Hematopoietic multipotent progenitor cell treated with erythropoietin and hydrocortisone succinate and interleukin-3 and kit ligand, for 15 days (in vitro differentiated cells): ENCODE results near the gene ZNF101.

Experiments
- DNase-seq: peaks from one replicate; pipeline ENCODE4 v3.0.0-alpha.2; 2015; ENCODE audit warnings: low spot score

ZNF101 gene

DNA sequence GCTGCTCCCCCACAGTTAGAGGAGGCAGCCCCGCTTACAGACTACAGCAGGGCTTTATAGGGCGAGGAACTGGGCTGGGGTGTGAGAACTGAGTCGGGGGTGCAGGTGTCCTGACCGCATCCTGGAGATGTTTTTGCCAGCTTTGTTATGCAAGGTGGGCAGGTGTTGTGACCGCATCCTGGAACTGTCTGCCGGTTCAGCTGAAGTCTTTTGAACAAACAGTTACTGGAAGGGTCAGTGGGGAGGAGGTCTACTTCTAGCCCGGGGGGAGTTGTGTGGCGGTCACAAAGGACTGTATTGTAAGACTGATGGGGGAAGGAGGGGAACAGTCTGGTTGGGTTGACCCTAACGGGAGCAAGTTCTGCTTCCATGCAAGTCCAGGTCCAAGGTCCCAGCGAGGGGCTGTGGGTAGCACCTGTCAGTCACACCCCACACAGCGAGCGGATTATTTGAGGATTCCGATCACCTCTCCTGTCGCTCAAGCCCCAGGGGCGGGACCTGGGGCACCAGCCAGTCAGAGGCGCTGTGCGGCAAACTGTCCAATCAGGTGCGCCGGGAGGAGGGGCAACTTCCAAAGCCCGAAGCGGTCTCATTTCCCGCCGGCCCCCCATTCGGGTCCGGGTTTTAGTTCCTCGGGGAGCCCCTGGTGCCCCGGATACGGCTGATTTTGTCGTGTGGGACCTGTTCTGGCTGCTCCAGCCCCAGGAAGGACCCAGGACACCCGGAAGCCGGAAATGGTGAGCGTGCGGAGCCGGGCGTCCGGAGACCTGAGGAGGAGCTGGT, at the start of gene ZNF101:
TSS of gene ZNF101 (plus strand) at position 610 of the 783 bp plus-strand sequence. CDS start at position 735, 125 bp downstream.
- DNase-seq: peak; percentile 90

DNA sequence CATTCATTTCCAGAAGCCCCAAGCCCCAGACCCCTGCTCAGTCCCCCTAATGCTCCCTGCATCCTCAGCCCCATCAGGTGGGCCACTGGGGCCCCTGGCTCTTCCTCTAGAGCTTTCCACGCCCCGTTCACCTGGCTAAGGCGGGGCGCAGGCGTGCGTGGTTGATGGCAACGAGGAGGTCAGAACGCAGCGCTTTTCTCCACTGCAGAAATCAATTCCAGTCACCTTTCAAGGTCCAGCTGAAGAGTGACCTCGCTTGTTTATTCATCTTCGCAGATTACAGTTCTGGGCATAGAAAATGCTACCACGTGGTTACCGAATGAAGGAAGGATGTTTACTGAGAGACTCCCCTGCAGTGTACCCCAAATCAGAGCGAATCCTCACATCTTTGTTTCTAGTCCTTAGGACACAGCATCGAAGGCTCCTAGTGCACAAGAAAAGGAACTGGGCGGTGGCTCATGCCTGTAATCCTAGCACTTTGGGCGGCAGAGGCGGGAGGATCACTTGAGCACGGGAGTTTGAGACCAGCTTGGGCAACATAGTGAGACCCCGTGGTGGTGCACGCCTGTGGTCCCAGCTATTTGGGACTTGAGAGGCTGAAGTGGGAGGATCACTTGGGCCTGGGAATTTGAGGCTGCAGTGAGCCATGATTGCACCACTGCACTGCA, 49.3 kb upstream of the ZNF101 start:
- DNase-seq: no peak

DNA sequence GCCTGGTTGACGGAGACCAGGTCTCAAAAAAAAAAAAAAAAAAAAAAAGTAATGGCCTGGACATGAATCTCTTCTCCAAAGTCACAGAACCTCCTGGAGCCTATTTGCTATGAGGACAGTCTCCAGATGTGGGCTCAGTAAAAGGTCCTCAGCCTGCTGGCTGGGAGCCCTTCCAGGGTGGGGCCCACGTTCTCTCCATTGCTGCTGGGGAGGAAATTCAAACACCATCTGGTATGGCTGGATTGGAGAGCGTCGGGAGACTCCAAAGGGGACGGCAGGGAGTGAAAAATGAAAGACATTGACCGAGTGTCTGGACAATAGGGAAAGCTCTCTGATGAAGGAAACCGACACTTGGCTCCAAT, 48.8 kb upstream of the ZNF101 start:
- no peak for DNase-seq

DNA sequence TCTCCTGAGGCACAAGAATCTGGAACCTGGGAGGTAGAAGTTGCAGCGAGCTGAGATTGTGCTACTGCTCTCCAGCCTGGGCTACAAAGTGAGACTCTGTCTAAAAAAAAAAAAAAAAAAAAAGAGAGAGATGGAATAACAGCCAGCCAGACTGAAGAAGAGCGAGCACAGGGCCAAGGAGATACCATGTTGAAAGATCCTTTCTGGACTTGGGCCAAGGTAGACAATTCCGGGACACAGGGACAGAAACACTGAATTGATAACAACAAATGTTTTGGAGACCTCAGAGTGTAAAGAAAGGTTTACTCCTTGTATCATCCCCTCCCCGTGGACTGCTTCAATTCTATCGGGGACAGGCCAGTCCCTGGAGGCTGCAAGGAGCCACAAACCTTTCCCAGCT, 45.3 kb upstream of the ZNF101 start:
- no peak for DNase-seq

DNA sequence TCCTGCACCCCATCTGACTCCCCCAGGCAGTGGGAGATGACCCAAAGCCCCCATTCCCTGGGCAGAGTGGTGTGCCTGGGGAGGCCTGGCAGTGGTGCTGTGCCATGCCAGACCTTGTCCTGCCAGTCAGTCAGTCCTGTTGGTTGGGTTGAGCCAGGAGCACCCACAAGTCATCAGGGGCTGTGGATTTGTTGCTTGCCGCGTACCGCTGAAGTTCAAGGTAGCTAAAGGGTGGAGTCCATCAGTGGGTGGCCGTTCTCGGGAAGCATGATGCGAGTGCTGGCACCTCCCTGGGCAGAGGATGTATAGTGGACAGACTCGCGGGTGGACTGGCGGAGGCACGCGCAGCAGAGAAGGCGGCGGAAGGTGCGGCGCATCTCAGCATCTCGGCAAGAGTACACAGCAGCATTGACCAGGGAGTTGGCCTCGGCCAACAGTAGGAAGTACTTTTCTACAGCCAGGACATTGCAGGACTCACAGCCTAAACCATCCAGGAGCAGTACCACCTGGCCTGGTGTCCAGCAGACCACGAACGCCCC, 44.5 kb upstream of the ZNF101 start:
- no peak for DNase-seq

DNA sequence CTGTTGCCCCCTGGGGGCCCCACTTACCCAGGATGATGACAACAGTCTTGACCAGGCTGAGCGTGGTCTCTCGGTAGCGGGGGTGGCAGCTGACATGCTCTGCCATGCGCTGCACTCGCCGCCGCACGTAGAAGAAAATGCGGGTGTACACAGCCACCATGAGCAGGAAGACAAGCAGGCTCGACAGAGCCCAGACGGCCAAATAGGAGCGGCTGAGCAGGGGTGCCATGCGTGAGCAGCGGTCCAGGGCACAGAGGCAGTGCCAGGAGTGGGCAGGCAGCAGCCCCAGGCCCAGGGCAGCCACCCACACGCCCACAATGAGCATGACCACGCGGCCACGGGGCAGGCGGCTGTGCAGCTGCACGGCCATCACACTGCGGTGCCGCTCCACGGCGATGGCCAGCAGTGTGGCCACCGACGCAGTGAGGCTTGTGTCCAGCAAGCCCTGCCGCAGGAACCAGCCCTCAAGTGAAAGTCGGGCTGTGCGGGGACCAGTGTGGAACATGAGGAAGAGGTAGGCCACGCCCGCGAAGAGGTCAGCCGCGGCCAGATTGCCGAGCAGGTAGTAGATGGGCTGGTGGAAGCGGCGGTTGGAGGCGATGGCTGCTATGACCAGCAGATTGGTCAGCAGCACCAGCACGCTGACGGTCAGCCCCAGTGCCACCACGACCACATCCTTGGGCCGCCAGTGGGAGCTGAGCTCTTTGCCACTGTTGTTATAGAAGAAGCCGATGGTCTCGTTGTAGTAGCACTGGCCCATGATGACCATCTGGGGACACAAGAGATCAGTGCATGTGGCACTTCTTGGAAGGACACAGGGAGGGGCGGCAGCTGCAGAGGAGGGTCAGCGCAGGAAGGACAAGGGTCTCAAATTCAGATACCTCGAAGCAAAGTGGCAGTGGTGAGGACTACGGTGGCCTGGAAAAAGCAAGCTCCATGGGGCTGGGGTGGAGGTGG, 41.8 kb upstream of the ZNF101 start:
- no peak for DNase-seq

DNA sequence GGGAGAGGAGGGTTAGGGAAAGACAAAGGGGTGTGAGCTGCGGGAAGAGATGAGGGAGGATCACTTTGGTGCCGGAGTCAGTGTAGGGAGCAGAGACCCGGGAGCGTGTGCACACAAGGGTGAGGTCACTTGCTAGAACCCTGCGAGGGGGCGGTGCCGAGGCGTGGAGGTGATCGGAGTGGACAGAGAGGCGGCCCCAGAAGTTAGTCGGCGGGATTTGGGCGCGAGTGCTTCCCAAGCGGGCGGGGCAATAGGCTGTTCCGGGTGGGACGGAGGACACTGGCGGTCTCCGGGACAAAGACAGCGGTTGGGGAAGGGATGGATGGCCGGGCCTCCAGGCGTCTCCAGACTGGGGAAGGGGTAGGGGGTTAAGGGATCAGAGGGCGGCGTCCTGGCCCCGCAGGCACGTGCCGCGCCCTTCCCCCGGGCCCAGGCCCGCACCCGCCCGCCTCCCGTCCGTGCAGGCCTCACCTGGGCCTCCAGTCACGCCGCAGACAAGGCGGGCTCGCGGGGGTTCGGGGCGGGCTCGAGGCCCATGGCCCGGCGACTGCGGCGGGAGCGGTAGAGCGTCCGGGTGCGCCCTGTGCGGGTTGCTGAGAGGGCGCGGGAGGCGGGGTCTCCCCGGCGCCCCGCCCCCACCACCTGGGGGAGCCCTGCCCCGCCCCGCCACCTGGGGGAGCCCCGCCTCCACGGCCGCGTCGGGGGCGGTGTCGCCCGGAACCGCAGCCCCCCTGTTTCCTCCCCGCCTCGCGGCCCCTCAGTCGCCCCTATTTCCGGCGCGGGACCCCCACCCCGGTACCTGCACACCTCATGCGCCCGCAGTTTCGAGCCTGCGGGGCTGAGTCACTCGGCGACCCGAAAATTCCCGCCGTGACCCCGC, 40.8 kb upstream of the ZNF101 start, which contains the start of gene LPAR2:
TSS of gene LPAR2 (minus strand) at position 600 of the 880 bp plus-strand sequence. CDS start 945 bp downstream, outside the sequence.
- DNase-seq: no peak

DNA sequence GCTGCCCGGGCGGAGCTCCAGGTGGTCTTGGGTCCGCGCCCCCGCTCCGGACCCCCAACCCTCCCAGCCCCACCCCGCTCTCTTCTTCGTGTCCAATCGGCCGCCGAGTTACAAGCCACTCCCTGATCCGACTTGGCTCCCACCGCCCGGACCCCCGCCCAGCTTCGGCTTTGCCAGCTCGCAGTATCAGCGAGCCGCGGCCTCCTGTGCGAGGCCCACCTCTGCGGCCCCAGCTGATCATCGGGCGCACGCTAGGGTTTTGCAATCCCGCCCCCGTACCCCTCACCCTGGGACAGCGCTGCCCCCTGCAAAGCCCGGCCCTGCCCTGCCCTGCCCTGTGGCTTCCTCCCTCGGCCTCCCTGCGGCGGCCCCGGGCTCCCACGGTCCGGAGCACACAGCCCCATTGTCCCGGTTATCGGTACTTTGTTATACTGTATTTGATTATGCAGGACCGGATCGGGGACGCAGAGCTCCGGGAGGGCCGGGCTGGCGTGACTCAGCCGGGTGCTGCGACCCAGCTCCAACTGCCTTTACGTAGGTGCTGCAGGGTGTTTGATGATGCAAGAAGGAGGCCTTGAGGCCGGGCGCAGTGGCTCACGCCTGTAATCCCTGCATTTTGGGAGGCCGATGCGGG, 40.0 kb upstream of the ZNF101 start:
- no peak for DNase-seq

DNA sequence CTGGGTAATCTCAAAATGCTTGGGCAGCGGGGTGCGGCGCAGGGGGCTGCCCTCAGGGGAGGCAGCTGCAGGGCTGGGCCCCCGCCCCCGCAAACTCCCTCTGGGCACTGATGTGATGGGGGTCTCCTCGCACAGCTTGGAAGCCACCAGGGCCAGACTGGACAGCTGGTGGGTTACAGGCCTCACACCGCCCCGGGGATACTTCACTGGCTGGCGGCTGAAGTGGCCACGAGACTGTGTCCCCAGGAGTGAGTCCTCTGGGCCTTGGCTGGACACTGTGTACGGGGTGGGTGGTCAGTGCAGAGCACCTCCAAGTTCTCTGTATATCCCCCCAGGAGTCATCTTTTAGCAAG, 38.6 kb upstream of the ZNF101 start:
- no peak for DNase-seq

DNA sequence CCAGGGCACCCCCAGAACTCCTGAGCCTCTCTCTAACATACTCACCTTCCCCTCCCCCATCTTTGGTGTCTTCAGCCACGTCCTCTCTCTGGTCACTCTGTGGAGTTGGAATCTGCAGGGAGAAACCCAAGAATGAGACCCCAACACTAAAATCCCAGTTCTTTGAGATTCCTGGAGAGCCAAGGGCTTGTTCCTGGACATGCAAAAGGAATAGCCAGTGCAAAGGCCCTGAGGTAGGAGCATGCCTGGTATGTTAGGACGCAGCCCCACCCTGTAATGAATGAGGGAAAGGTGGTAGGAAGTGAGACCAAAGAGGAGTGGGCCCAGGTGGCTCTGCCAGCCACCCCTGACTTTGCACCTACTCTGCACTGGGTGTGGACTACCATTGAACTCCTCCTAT, 38.2 kb upstream of the ZNF101 start:
- DNase-seq: no peak

DNA sequence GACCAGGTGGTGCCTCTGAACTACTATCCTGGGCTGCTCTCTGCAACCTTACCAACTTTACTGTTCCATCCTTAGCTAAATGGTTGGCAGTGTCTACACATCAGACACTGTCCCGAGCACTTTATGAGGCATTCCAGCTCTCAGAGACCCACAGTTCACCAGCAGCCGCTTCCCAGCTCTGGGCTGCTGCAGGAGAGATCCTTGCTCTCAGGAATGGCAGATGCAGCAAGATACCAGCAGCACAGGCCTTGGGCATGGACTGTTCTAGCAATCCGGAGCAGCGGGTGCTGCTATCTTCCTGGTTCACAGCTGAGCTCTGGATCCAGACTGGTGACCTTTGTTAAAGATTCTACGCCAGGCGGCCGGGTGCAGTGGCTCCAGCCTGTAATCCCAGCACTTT, 37.3 kb upstream of the ZNF101 start:
- no peak for DNase-seq

DNA sequence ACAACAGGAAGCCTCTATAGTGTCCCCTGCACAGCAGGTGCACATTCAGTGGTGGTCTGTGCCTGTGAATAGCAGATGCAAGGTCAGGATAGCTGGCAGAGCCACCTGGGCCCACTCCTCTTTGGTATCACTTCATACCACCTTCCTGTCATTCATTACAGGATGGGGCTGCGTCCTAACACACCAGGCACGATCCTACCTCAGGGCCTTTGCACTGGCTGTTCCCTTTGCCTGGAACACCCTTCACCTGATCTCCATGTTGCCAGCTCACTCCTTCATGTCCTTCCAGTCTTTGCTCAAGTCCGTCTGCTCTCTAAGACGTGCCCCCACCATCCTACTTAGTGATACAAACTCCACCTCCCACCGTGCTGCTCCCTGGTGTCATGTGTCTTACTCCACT, 36.0 kb upstream of the ZNF101 start:
- DNase-seq: no peak

DNA sequence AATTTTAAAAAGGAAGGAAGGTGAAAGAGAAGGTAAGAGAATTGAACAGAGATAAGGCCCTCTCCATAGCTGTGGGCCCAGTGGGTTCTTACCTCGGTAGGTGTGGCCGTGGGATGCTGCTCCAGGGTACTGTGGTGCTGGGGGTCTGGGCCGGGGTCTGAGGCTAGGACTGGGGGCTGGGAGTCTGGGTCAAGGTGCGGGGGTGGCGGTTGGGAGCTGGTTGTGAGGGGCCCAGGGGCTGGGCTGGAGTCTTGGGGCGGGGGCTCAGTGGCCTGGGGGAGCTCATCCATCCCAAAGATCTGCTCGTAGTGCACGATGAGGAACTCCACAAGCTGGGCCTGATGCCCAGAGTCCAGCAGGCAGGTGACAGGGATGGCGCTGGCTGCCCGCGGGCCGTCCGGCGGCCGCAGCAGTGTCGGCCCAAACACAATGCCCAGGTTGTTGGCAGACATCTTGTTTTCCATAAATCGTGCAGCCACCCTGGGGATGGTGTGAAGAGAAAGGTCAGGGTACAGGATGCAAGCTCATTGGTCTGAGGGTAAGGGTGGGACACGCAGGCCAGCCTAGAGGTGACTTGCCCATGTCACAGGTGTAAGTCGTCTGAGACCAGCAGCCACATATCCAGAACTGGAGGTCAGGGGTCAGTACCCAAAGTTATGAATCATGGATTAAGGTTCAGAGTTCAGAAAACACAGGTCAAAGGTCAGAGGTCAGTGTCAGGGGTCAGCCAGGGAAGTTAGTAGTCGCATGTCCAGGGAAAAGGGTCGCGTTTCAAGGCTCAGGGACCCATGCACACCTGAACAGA, 34.7 kb upstream of the ZNF101 start:
- DNase-seq: no peak

DNA sequence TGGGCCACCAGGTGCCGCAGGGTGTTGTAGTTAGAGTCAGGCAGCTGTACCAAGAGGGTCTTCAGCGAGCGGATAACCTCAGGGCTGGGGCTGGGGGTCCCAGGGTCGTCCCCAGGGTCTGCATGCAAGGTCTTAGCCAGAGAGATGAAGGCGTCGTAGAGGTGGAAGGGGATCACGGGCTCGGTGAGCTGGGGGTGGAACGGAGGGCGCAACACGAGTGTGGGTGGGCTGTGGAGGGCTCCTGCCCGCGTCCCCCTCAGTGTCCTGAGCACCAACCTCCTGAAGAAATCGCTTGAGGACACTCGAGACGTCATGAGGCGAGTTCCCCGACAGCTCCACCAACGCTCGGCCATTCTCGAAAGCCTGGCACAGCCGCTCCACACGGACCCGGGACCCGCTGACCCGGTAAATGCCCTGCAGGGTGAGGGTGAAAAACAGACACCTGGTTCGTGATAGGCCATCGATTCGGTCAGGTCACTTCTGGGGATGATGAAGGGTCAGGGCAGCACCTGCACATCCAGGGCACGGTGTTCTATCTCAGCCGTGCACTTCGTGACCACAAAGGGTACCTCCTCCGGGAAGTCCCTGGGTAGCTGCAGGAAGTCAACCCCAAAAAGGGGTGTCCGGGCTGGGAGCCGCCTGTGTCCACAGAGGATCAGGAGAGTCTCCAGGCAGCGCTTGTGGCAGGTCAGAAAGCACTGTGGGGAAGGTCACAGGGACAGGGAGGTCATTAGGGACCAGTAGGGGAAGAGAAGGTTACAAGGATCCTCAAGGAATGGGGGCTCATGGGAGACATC, 33.9 kb upstream of the ZNF101 start:
- DNase-seq: no peak

DNA sequence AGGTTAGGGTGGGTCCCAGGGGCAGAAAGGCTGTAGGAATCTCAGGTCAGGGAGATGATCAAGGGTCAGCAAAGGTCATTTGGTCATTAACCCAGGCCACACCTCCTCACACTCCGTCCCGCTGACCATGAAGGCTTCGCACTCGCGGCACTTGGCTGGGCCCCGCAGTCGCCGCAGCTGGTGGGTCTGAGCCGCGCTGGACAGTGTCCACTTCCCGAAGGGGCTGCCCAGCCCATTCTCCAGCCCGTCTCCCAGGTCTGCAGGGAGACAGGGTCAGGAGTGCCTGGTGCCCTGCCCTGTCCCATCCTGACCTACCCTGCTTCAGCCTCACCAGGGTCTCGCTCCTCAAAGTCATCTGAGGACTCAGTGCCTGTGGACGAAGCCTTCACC, 33.3 kb upstream of the ZNF101 start:
- no peak for DNase-seq

DNA sequence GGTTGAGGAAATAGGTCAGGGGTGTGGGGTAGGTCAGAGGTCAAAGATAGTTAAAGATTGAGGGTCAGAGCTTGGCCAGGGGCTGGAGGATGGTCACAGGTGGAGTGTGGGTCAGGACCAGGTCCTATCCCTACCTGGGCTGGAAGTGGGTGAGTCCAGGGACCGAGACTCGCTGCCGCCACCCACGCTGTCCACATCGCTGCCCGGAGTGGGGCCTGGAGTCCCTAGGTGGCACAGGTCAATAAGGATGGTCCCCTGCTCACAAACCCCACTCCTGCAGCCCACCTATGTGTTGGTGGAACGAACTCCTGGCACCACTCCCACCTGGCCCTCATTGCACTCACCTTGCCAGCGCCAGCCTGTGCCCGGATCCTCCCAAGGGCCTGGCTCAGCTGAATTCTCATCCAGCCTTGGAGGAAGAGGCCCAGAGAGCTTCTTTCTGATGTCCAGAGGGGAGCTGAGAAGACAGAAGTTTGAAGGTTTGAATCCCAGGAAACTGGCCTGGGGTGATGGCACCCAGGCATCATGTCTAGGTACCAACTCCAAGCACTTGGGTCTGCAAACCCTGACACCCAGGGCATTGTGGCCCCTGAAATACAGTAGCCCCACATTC, 32.0 kb upstream of the ZNF101 start:
- no peak for DNase-seq

DNA sequence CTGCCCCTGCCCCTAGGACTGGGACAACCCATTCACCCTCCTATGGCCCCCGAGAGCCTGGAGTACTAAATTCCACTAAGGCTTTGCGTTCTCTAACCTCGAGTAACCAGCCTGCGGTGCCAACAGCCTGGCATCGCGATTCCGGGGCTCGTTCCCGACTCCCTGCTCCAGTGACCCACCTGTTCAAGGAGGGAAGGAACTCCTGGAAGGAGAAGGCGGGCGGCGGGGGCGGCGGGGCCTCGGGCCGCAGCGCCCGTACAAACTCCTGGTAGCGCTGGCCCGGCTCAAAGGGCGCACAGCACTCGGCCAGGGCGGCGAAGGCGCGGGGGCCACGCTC, 31.5 kb upstream of the ZNF101 start:
- no peak for DNase-seq

DNA sequence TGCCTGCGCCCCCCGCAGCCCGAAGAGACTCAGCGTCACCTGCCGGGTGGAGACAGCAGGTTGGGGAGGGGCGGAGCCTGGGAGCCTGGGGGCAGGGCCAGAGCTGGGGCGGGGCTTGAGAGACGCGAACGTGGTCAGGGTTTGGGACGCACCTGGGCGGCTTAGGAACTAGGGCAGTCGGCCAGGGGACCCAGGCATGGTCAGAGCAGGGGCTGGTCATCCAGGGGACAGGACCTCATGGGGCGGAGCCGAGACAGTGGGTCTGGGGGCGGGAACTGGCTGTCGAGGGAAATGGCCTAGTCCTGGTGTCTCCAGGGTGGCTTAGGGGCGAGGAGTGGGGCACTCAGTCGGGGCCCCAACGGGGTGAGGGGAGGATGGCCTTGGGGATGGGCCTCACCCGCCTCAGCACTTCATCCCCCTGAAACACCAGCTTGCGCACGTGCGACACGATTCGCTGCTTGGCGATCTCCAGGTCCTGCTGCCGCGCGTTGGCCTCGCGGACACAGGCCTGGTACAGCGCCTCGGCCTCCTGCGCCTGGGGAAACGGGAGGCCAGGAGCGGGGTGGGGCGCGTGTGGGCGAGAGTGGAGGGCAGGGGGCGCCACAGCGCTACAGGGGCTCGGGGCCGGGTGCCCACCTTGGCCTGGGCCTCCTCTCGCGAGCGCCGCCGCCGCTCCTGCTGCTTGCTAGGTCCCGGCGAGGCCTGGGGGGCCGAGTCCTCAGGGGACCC, 31.0 kb upstream of the ZNF101 start:
- no peak for DNase-seq
